ENCODE measurements around the gene CINP. TPM values are rescaled to one million over a fixed set of nuclear protein-coding genes. Genes with fewer than 3 reads are reported as not detected.

CINP gene
- total and polyA plus RNA-seq, 2 of the 8 experiments (the other 6 are each of a cell fraction or from before 2014, with no cell fraction given): 47.8 to 51.6 TPM

GRCh38 chr14:102362545-102363181 is at the start of gene CINP, which contains the start of gene TECPR2 (continued):
- TF ChIP-seq, protein P1, sequence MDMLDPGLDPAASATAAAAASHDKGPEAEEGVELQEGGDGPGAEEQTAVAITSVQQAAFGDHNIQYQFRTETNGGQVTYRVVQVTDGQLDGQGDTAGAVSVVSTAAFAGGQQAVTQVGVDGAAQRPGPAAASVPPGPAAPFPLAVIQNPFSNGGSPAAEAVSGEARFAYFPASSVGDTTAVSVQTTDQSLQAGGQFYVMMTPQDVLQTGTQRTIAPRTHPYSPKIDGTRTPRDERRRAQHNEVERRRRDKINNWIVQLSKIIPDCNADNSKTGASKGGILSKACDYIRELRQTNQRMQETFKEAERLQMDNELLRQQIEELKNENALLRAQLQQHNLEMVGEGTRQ (IDR thresholded peaks at IDR 0.05; ENCODE audit: low read length): no peak
- no peak for TF ChIP-seq POU5F1 (IDR thresholded peaks at IDR 0.05; ENCODE audit: low read depth, low read length)
- TF ChIP-seq CTCF (IDR thresholded peaks at IDR 0.05; ENCODE audit: control extremely low read depth in 1 of 3, insufficient read depth in 1 of 3, low read depth in 1 of 3, low read length in 3 of 3): no peak
- no peak for TF ChIP-seq SUZ12 (IDR thresholded peaks at IDR 0.05; ENCODE audit: low read length)
- no peak for TF ChIP-seq CHD2 (IDR thresholded peaks at IDR 0.05; ENCODE audit: low read length)
- peak; percentile 45 to 73; a peak in 1 of 4 replicates for TF ChIP-seq SIN3A (conservative IDR thresholded peaks at IDR 0.05 in 1 of 2, IDR thresholded peaks at IDR 0.05 in 1 of 2; ENCODE audit: low read depth in 1 of 2, low read length in 2 of 2)
- TF ChIP-seq GABPA (IDR thresholded peaks at IDR 0.05; ENCODE audit: borderline replicate concordance, insufficient read depth, low read length): peak; percentile 84; the same call in 1 of the 2 replicates
- TF ChIP-seq JUND (IDR thresholded peaks at IDR 0.05; ENCODE audit: low read length): no peak
- TF ChIP-seq POLR2AphosphoS5 (IDR thresholded peaks at IDR 0.05; ENCODE audit: low read depth, low read length): peak; percentile 30; the same call in 1 of the 2 replicates
- peak; percentile 52 to 58 for TF ChIP-seq POLR2A (IDR thresholded peaks at IDR 0.05; ENCODE audit: control extremely low read depth in 1 of 2, low read depth in 2 of 2, low read length in 2 of 2)
- no peak for TF ChIP-seq EZH2 (IDR thresholded peaks at IDR 0.05; ENCODE audit: low read depth, low read length, severe bottlenecking)
- TF ChIP-seq RBBP5 (IDR thresholded peaks at IDR 0.05; ENCODE audit: borderline replicate concordance, low read depth, low read length): no peak
- TF ChIP-seq NANOG (IDR thresholded peaks at IDR 0.05; ENCODE audit: insufficient read depth, low read depth, low read length, poor library complexity, severe bottlenecking): no peak
- TF ChIP-seq BRCA1 (IDR thresholded peaks at IDR 0.05; ENCODE audit: low read depth, low read length): no peak
- TF ChIP-seq, protein P2, sequence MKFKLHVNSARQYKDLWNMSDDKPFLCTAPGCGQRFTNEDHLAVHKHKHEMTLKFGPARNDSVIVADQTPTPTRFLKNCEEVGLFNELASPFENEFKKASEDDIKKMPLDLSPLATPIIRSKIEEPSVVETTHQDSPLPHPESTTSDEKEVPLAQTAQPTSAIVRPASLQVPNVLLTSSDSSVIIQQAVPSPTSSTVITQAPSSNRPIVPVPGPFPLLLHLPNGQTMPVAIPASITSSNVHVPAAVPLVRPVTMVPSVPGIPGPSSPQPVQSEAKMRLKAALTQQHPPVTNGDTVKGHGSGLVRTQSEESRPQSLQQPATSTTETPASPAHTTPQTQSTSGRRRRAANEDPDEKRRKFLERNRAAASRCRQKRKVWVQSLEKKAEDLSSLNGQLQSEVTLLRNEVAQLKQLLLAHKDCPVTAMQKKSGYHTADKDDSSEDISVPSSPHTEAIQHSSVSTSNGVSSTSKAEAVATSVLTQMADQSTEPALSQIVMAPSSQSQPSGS (IDR thresholded peaks at IDR 0.05; ENCODE audit: low read length): no peak
- peak; percentile 39; the same call in 1 of the 2 replicates for TF ChIP-seq KDM5A (IDR thresholded peaks at IDR 0.05; ENCODE audit: low read length)
- no peak for TF ChIP-seq SP4 (IDR thresholded peaks at IDR 0.05; ENCODE audit: low read length)
- TF ChIP-seq ASH2L (IDR thresholded peaks at IDR 0.05; ENCODE audit: low read length): no peak
- TF ChIP-seq CTBP2 (IDR thresholded peaks at IDR 0.05; ENCODE audit: borderline replicate concordance, insufficient read depth, insufficient read length, low read length): no peak
